Stimulated activated CD4-positive, alpha-beta T cell treated with anti-CD3 and anti-CD28 coated beads, Interleukin-1b, Interleukin-23, amount 100 ng/mL, for 24 hours (primary cell): ENCODE results near the gene SCAPER.
"Not testable (repeated sequence)": the region's sequence is repeated elsewhere in the genome, so short reads cannot be mapped to it uniquely, and the experiment has no call there.

Experiments used
- DNase-seq, 4 experiments: peaks; one replicate each; pipeline ENCODE4 v3.0.0-alpha.2; 2020; ENCODE audit warnings: low read depth in 4 of 4, low spot score in 1 of 4

The SCAPER gene

GRCh38 chr15:76502185-76502584 is 403.0 kb downstream of the SCAPER start:
- not testable (repeated sequence) for DNase-seq

- no peak for DNase-seq
These were observed 403.4 kb downstream of the SCAPER start for GRCh38 chr15:76501726-76502125.

- no peak for DNase-seq
These were observed 404.1 kb downstream of the SCAPER start for GRCh38 chr15:76501011-76501410.

GRCh38 chr15:76495487-76495886 is 409.7 kb downstream of the SCAPER start:
- no peak for DNase-seq

- no peak for DNase-seq
These were observed 412.6 kb downstream of the SCAPER start for GRCh38 chr15:76492538-76492937.

GRCh38 chr15:76483752-76484151 is 421.4 kb downstream of the SCAPER start:
- DNase-seq: no peak

- DNase-seq: no peak
These were observed 422.1 kb downstream of the SCAPER start for GRCh38 chr15:76483018-76483417.

- no peak for DNase-seq
These were observed 424.9 kb downstream of the SCAPER start for GRCh38 chr15:76480267-76480666.

GRCh38 chr15:76470691-76471090 is 434.4 kb downstream of the SCAPER start:
- DNase-seq: no peak

- no peak for DNase-seq
These were observed 436.4 kb downstream of the SCAPER start for GRCh38 chr15:76468722-76469121.

GRCh38 chr15:76467136-76467535 is 438.0 kb downstream of the SCAPER start:
- no peak for DNase-seq

GRCh38 chr15:76465728-76466127 is 439.4 kb downstream of the SCAPER start:
- DNase-seq: no peak

- DNase-seq: no peak
These were observed 440.9 kb downstream of the SCAPER start for GRCh38 chr15:76464247-76464646.

- DNase-seq: no peak
These were observed 444.3 kb downstream of the SCAPER start for GRCh38 chr15:76460871-76461270.

GRCh38 chr15:76460347-76460746 is 444.8 kb downstream of the SCAPER start:
- DNase-seq: no peak

- no peak for DNase-seq
These were observed 453.6 kb downstream of the SCAPER start for GRCh38 chr15:76451540-76451939.

- no peak for DNase-seq
These were observed 455.7 kb downstream of the SCAPER start for GRCh38 chr15:76449455-76449854.

GRCh38 chr15:76448755-76449154 is 456.4 kb downstream of the SCAPER start:
- DNase-seq: no peak

- no peak for DNase-seq
These were observed 457.3 kb downstream of the SCAPER start for GRCh38 chr15:76447728-76448441.

GRCh38 chr15:76440441-76440840 is 464.7 kb downstream of the SCAPER start:
- DNase-seq: no peak

- no peak for DNase-seq
These were observed 465.6 kb downstream of the SCAPER start for GRCh38 chr15:76439542-76439941.

- no peak for DNase-seq
These were observed 471.2 kb downstream of the SCAPER start for GRCh38 chr15:76433798-76434400.

GRCh38 chr15:76433036-76433435 is 472.1 kb downstream of the SCAPER start:
- DNase-seq: not testable (repeated sequence)
